Transverse colon (tissue), 4 donors: ENCODE data around the gene SHROOM1.

Experiments used
- EP300 ChIP-seq: sonication (generic); formaldehyde crosslinking; IDR thresholded peaks from one replicate; pipeline ENCODE4 v1.6.1; 2017; ENCODE audit warnings: antibody characterized with exemption, low read depth
- POLR2A ChIP-seq: fragments of 450-650 bp; IDR thresholded peaks from one replicate; pipeline ENCODE4 v1.6.1; 2016; ENCODE audit warnings: antibody characterized with exemption, mild to moderate bottlenecking, moderate library complexity
- POLR2AphosphoS5 ChIP-seq, 3 donors: sonication (generic); formaldehyde crosslinking; IDR thresholded peaks; one replicate each; pipeline ENCODE4 v1.6.1; 2016; ENCODE audit warnings: antibody characterized with exemption in 3 of 3
- TF ChIP-seq, protein P1 (sequence below), 5 experiments: fragments of 200-600 bp in 3 of 5; fragments of 450-650 bp in 2 of 5; sonication (generic) in 3 of 5; IDR thresholded peaks; 1 replicate in 2 of 5; 2 replicates in 3 of 5; pipeline ENCODE4 v1.5.1; 2016 to 2017; ENCODE audit warnings: antibody characterized with exemption in 5 of 5, inconsistent platforms in 3 of 5, mild to moderate bottlenecking in 2 of 5, moderate library complexity in 1 of 5

DNA sequence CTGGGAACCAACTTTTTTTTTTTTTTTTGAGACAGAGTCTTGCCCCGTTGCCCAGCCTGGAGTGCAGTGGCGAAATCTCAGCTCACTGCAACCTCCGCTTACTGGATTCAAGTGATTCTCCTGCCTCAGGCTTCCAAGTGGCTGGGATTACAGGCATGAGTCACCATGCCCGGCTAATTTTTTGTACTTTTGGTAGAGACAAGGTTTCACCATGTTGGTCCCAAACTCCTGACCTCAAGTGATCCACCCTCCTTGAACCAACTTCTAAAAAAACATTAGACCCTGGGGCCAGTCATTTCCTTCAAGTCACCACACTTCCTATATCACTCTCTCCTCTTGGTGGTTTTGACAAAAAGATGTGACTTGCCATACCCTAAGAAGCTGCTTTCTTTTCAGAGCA is 10.9 kb upstream of the SHROOM1 start:
- TF ChIP-seq, protein P1, sequence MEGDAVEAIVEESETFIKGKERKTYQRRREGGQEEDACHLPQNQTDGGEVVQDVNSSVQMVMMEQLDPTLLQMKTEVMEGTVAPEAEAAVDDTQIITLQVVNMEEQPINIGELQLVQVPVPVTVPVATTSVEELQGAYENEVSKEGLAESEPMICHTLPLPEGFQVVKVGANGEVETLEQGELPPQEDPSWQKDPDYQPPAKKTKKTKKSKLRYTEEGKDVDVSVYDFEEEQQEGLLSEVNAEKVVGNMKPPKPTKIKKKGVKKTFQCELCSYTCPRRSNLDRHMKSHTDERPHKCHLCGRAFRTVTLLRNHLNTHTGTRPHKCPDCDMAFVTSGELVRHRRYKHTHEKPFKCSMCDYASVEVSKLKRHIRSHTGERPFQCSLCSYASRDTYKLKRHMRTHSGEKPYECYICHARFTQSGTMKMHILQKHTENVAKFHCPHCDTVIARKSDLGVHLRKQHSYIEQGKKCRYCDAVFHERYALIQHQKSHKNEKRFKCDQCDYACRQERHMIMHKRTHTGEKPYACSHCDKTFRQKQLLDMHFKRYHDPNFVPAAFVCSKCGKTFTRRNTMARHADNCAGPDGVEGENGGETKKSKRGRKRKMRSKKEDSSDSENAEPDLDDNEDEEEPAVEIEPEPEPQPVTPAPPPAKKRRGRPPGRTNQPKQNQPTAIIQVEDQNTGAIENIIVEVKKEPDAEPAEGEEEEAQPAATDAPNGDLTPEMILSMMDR (IDR thresholded peaks at IDR 0.05), result no peak
- TF ChIP-seq EP300 (no peak), POLR2AphosphoS5 (IDR thresholded peaks at IDR 0.05) (no peak), POLR2A (no peak)
